Measurements from ENCODE around the gene CAMTA1. TPM values are rescaled to one million over a fixed set of nuclear protein-coding genes. Genes with fewer than 3 reads are reported as not detected.

Gene CAMTA1
- total and polyA plus RNA-seq, 2 experiments from 2014 or later: 213 to 341 TPM

GRCh38 chr1:7225711-7226505 is 440.7 kb downstream of the CAMTA1 start:
- no peak for DNase-seq (ENCODE audit: low read depth in 1 of 2, low spot score in 1 of 2)
- Histone ChIP-seq H3K36me3 (no peaks in the 10 kb centered on the region), H3K27me3 (no peaks in the 10 kb centered on the region), H3K27ac (no peak overlapping the region), H3K9me3 (ENCODE audit: low read depth) (no peaks in the 10 kb centered on the region), H3K4me1 (ENCODE audit: low read depth) (no peaks in the 10 kb centered on the region), H3K4me3 (no peak overlapping the region)
- no peak for TF ChIP-seq CTCF (IDR thresholded peaks at IDR 0.05; ENCODE audit: low read depth, low read length)

DNA sequence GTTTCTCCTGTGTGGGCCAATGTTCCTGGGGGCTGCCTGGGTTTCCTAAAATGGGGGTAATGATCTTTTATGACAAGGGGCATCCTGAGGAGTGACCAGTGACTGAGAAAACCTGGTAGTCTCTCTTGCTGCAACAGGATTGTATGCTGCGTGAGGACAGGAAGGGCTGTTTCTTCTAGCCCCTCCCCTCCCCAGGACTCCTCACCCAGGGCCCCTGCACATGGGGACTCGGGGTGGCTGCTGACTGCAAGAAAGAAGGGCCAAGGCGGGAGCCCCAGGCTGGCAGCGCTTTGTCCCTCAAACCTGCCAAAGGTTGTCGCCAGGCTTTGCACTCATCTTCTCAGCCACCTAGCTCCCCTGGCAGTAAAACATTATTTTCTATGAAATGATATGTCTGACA is 442.4 kb downstream of the CAMTA1 start:
- Histone ChIP-seq H3K36me3 (no peaks in the 10 kb centered on the region), H3K4me3 (no peak overlapping the region), H3K4me1 (ENCODE audit: low read depth) (no peaks in the 10 kb centered on the region), H3K27me3 (no peaks in the 10 kb centered on the region), H3K9me3 (ENCODE audit: low read depth) (no peaks in the 10 kb centered on the region), H3K27ac (no peak overlapping the region)
- TF ChIP-seq CTCF (IDR thresholded peaks at IDR 0.05; ENCODE audit: low read depth, low read length): no peak
- no peak for DNase-seq (ENCODE audit: low read depth in 1 of 2, low spot score in 1 of 2)

GRCh38 chr1:7228252-7228961 is 443.2 kb downstream of the CAMTA1 start:
- no peaks in the 10 kb centered on the region for H3K27me3 ChIP-seq
- H3K9me3 ChIP-seq (ENCODE audit: low read depth): no peaks in the 10 kb centered on the region
- no peak for DNase-seq (ENCODE audit: low read depth in 1 of 2, low spot score in 1 of 2)
- H3K27ac ChIP-seq: no peak overlapping the region
- H3K4me3 ChIP-seq: no peak overlapping the region
- TF ChIP-seq CTCF (IDR thresholded peaks at IDR 0.05; ENCODE audit: low read depth, low read length): no peak
- no peaks in the 10 kb centered on the region for H3K36me3 ChIP-seq
- no peaks in the 10 kb centered on the region for H3K4me1 ChIP-seq (ENCODE audit: low read depth)

GRCh38 chr1:7229186-7229585 is 443.9 kb downstream of the CAMTA1 start:
- Histone ChIP-seq H3K9me3 (ENCODE audit: low read depth) (no peaks in the 10 kb centered on the region), H3K4me3 (no peak overlapping the region), H3K27ac (no peak overlapping the region), H3K4me1 (ENCODE audit: low read depth) (no peaks in the 10 kb centered on the region), H3K27me3 (no peaks in the 10 kb centered on the region), H3K36me3 (no peaks in the 10 kb centered on the region)
- no peak for DNase-seq (ENCODE audit: low read depth in 1 of 2, low spot score in 1 of 2)
- TF ChIP-seq CTCF (IDR thresholded peaks at IDR 0.05; ENCODE audit: low read depth, low read length): no peak

DNA sequence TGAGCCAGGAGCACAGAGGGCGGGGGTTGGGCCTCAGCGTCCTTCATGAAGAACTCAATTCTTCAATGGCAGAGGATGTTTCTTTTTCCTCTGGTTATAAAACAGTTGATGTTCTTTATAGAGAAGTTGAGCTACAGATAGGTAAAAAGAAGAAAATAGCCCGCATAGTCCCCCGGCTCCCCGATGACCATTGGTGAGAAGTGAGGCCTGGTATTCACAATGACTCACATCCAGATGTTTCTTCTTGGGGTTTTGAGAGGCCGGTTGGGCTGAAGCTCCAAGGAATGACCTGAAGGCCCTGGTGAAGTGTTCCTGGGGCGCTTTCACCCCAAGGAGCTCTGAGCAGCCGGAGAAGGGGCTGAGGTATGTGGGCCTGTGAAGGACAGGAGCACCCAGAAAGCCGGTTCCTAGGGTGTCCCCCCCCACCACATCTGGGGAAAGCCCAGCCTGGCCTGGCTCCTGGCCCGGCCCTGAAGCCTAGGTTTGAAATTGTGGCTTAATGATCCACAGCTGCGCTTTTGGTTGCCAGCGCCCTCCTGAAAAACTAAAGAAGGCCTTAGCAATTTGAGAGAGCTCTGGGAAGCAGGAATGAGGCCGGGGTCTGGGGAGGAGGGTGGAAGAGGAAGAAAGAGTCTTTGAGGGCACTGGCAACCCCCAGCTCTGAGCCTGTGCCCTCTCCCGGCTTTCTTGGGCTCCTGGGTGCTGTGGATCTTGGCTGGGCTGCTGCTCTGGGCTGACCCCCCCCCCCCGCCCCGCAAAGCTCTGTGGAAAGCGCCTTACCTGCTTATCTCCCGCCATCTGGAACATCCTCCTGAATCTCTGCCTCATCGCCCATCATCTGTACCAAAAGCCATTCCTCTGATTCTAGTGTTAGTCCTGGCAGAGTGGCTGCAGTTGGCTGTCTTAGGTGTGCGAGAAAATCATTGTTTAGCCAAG is 444.7 kb downstream of the CAMTA1 start:
- DNase-seq (ENCODE audit: low read depth in 1 of 2, low spot score in 1 of 2): no peak
- Histone ChIP-seq H3K4me3 (no peak overlapping the region), H3K27me3 (no peaks in the 10 kb centered on the region), H3K27ac (no peak overlapping the region), H3K36me3 (no peaks in the 10 kb centered on the region), H3K4me1 (ENCODE audit: low read depth) (no peaks in the 10 kb centered on the region), H3K9me3 (ENCODE audit: low read depth) (no peaks in the 10 kb centered on the region)
- TF ChIP-seq CTCF (IDR thresholded peaks at IDR 0.05; ENCODE audit: low read depth, low read length): no peak

All from cardiac muscle cell (in vitro differentiated cells and primary cell).